ENCODE data around the gene BABAM2. TPM values are rescaled to one million over a fixed set of nuclear protein-coding genes. Genes with fewer than 3 reads are reported as not detected.

The BABAM2 gene
- total and polyA plus RNA-seq, 7 experiments from 2014 or later, result 34.2 to 58.2 (median 44.2) TPM

- no peaks in the 10 kb centered on the region for H3K36me3 ChIP-seq (ENCODE audit: control insufficient read depth in 2 of 3, insufficient read depth in 3 of 3, low read length in 3 of 3)
- ChIA-PET POLR2A (interaction anchor here (0.7 kb wide), 1 partner anchor 301 kb away, joined by 3 read pairs; no protein-coding TSS in a partner anchor), CTCF (interaction anchor here (0.6 kb wide), 1 partner anchor 52 kb away, joined by 6 read pairs; no protein-coding TSS in a partner anchor)
- Mint-ChIP-seq H3K36me3 (peaks cover 0 to 4% (median 0%) of the 10 kb centered on the region in 5 donors), H3K4me1 (peaks cover 0 to 11% (median 0%) of the 10 kb centered on the region in 7 donors), H3K27ac (peak overlapping the region in 3 of 9 donors; percentile 16 to 69 (median 59)), H3K9me3 (no peaks in the 10 kb centered on the region), H3K27me3 (no peaks in the 10 kb centered on the region), H3K4me3 (no peak overlapping the region)
- no peak overlapping the region for H3K27ac ChIP-seq (ENCODE audit: low read depth, low read length)
- intact Hi-C loops (cut with micrococcal nuclease), result no loop called here
- H3K27me3 ChIP-seq (ENCODE audit: control insufficient read depth in 2 of 2, insufficient read depth in 2 of 2, low read length in 2 of 2), result no peaks in the 10 kb centered on the region
- ATAC-seq, result peak; percentile 26
- H3K4me3 ChIP-seq (ENCODE audit: low read length), result no peak overlapping the region
- H3K4me1 ChIP-seq (ENCODE audit: control insufficient read depth in 2 of 2, insufficient read depth in 2 of 2, low read length in 2 of 2), result no peaks in the 10 kb centered on the region
- H3K9me3 ChIP-seq (ENCODE audit: control insufficient read depth in 2 of 3, low read length in 3 of 3), result no peaks in the 10 kb centered on the region
- DNase-seq, result no peak
Measured at GRCh38 chr2:28340312-28341202, 450.0 kb downstream of the BABAM2 start.

- H3K27ac ChIP-seq (ENCODE audit: low read depth, low read length), result no peak overlapping the region
- no peaks in the 10 kb centered on the region for H3K9me3 ChIP-seq (ENCODE audit: control insufficient read depth in 2 of 3, low read length in 3 of 3)
- POLR2A ChIA-PET, result interaction anchor here (0.7 kb wide), 1 partner anchor 302 kb away, joined by 3 read pairs; no protein-coding TSS in a partner anchor
- no peaks in the 10 kb centered on the region for H3K27me3 ChIP-seq (ENCODE audit: control insufficient read depth in 2 of 2, insufficient read depth in 2 of 2, low read length in 2 of 2)
- peaks cover 0 to 10% (median 0%) of the 10 kb centered on the region in 7 donors for H3K4me1 Mint-ChIP-seq
- CTCF ChIA-PET, result no interaction called here
- no peaks in the 10 kb centered on the region for H3K4me1 ChIP-seq (ENCODE audit: control insufficient read depth in 2 of 2, insufficient read depth in 2 of 2, low read length in 2 of 2)
- H3K27me3 Mint-ChIP-seq, result no peaks in the 10 kb centered on the region
- H3K36me3 ChIP-seq (ENCODE audit: control insufficient read depth in 2 of 3, insufficient read depth in 3 of 3, low read length in 3 of 3), result no peaks in the 10 kb centered on the region
- H3K4me3 ChIP-seq (ENCODE audit: low read length), result no peak overlapping the region
- peaks cover 0 to 4% (median 0%) of the 10 kb centered on the region in 5 donors for H3K36me3 Mint-ChIP-seq
- H3K9me3 Mint-ChIP-seq, result no peaks in the 10 kb centered on the region
- peak overlapping the region in 2 of 9 donors; percentile 59 to 69 for H3K27ac Mint-ChIP-seq
- no peak overlapping the region for H3K4me3 Mint-ChIP-seq
- intact Hi-C loops (cut with micrococcal nuclease), result no loop called here
- DNase-seq, result no peak
- no peak for ATAC-seq
Measured at GRCh38 chr2:28341208-28341891, 450.8 kb downstream of the BABAM2 start.

DNA sequence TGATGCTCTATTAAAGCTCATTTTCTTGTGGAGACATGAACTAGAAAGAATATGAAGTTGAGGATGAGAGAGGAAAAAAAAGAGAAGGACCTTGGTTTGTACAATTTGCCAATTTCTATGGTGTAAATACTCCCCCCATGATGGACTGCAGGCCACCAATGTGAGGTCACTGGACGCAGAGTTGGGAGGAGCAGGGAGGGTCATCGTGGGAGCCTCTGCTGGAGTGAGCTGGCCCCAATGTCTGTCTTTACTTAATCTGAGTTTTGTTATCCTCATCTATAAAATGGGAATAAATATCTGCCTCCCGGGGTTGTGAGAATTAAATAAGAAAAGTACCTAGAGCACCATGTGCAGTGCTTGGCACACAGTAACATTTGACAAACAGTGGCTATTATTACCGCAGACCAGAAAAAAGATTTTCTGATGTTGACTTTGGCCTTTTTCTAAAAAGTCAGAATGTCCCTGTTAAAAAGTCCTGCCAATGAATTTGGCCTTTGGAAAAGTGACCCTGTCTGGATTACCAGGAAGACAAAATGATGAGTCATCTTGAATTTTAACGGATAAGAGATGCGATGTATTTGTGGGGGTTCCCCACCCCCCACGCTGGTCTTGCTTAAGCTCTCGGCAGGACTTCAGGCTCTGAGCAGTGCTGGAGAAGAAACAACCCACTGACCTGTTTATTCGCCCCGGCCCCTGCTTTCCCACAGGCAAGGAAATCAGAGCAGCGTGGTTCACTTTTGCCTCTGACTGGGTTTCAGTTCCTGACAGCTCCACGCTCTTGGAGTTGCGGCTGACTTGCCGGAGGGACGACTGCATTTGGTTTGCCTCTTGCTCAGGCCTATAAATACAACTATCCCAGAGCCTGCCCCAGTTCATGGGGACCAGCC, 451.8 kb downstream of the BABAM2 start:
- Mint-ChIP-seq H3K4me3 (no peak overlapping the region), H3K4me1 (peaks cover under 1 to 15% (median 8%) of the 10 kb centered on the region in 7 donors), H3K27me3 (no peaks in the 10 kb centered on the region), H3K36me3 (peaks cover 0 to 4% (median 0%) of the 10 kb centered on the region in 5 donors), H3K27ac (peak overlapping the region in 2 of 9 donors; percentile 5 to 65), H3K9me3 (no peaks in the 10 kb centered on the region)
- ATAC-seq (no peak), DNase-seq (no peak)
- Histone ChIP-seq H3K36me3 (ENCODE audit: control insufficient read depth in 2 of 3, insufficient read depth in 3 of 3, low read length in 3 of 3) (no peaks in the 10 kb centered on the region), H3K27ac (ENCODE audit: low read depth, low read length) (no peak overlapping the region), H3K4me1 (ENCODE audit: control insufficient read depth in 2 of 2, insufficient read depth in 2 of 2, low read length in 2 of 2) (peaks cover 3 to 5% of the 10 kb centered on the region in 2 donors), H3K9me3 (ENCODE audit: control insufficient read depth in 2 of 3, low read length in 3 of 3) (no peaks in the 10 kb centered on the region), H3K27me3 (ENCODE audit: control insufficient read depth in 2 of 2, insufficient read depth in 2 of 2, low read length in 2 of 2) (no peaks in the 10 kb centered on the region), H3K4me3 (ENCODE audit: low read length) (no peak overlapping the region)
- intact Hi-C loops (cut with micrococcal nuclease), result no loop called here
- POLR2A ChIA-PET, result no interaction called here
- CTCF ChIA-PET, result no interaction called here

DNA sequence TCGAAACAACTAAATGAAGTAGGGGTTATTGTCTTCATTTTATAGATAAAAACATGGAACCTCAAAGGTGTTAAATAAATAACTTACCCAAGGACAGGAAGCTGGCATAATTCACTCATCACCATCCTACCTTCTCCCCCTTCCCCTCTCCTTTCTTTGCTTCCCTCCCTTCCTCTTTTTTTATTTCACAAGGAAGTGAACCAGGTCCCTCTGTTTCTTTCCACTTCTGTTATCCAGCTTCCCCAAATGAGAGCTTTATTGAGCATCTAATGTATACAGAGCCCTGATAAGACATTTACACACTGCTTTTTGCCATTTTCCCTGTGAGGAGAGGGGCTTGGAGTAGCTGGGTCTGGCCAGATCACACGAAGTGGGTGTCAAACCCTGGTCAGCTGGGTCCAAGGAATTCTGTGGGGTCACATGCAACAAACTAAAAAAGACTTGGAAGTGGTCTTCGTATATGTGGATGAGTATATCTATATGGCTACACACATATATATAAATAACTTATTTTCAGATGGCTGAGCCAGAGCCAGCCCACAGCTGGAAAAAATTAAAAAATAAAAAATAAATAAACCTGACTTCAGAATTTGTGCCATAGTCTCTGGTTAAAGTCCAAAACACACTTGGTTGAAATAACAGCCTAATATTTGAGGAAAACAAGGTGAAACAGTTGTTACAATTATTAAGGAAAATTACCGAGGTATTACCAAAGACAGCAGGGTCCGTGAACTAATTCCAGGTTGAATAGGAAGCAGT, 452.8 kb downstream of the BABAM2 start:
- ChIA-PET CTCF (no interaction called here), POLR2A (no interaction called here)
- Mint-ChIP-seq H3K27ac (peak overlapping the region in 1 of 9 donors; percentile 5), H3K27me3 (no peaks in the 10 kb centered on the region), H3K9me3 (no peaks in the 10 kb centered on the region), H3K36me3 (peaks cover 0 to 4% (median 0%) of the 10 kb centered on the region in 5 donors), H3K4me3 (no peak overlapping the region), H3K4me1 (peaks cover 10 to 19% (median 15%) of the 10 kb centered on the region in 7 donors)
- Histone ChIP-seq H3K27ac (ENCODE audit: low read depth, low read length) (no peak overlapping the region), H3K9me3 (ENCODE audit: control insufficient read depth in 2 of 3, low read length in 3 of 3) (no peaks in the 10 kb centered on the region), H3K4me1 (ENCODE audit: control insufficient read depth in 2 of 2, insufficient read depth in 2 of 2, low read length in 2 of 2) (peaks cover 13 to 15% of the 10 kb centered on the region in 2 donors), H3K4me3 (ENCODE audit: low read length) (no peak overlapping the region), H3K27me3 (ENCODE audit: control insufficient read depth in 2 of 2, insufficient read depth in 2 of 2, low read length in 2 of 2) (no peaks in the 10 kb centered on the region), H3K36me3 (ENCODE audit: control insufficient read depth in 2 of 3, insufficient read depth in 3 of 3, low read length in 3 of 3) (no peaks in the 10 kb centered on the region)
- no peak for DNase-seq
- no peak for ATAC-seq
- intact Hi-C loops (cut with micrococcal nuclease), result no loop called here

- DNase-seq (no peak), ATAC-seq (no peak)
- Mint-ChIP-seq H3K27me3 (no peaks in the 10 kb centered on the region), H3K27ac (no peak overlapping the region), H3K4me3 (no peak overlapping the region), H3K4me1 (peaks cover 10 to 27% (median 20%) of the 10 kb centered on the region in 7 donors), H3K36me3 (peaks cover 0 to 3% (median 0%) of the 10 kb centered on the region in 5 donors), H3K9me3 (no peaks in the 10 kb centered on the region)
- CTCF ChIA-PET, result no interaction called here
- no peak overlapping the region for H3K4me3 ChIP-seq (ENCODE audit: low read length)
- no peak overlapping the region for H3K27ac ChIP-seq (ENCODE audit: low read depth, low read length)
- intact Hi-C loops (cut with micrococcal nuclease), result no loop called here
- no peaks in the 10 kb centered on the region for H3K9me3 ChIP-seq (ENCODE audit: control insufficient read depth in 2 of 3, low read length in 3 of 3)
- POLR2A ChIA-PET, result no interaction called here
- no peaks in the 10 kb centered on the region for H3K36me3 ChIP-seq (ENCODE audit: control insufficient read depth in 2 of 3, insufficient read depth in 3 of 3, low read length in 3 of 3)
- peaks cover 20 to 23% of the 10 kb centered on the region in 2 donors for H3K4me1 ChIP-seq (ENCODE audit: control insufficient read depth in 2 of 2, insufficient read depth in 2 of 2, low read length in 2 of 2)
- no peaks in the 10 kb centered on the region for H3K27me3 ChIP-seq (ENCODE audit: control insufficient read depth in 2 of 2, insufficient read depth in 2 of 2, low read length in 2 of 2)
Measured at GRCh38 chr2:28343971-28344715, 453.6 kb downstream of the BABAM2 start.
